HG02852 (cell line): ENCODE results near the gene WDR48.

Source experiments
- ATAC-seq: cut with Tn5 transposase; IDR thresholded peaks from one replicate; pipeline ENCODE4 v1.9.1; 2021; ENCODE audit warnings: mild to moderate bottlenecking, moderate library complexity; ENCODE audit not compliant: unreplicated experiment

WDR48 gene

GRCh38 chr3:39100500-39100886, 48.7 kb downstream of the WDR48 start:
- no peak for ATAC-seq

GRCh38 chr3:39101022-39101689, 49.3 kb downstream of the WDR48 start:
- ATAC-seq: peak; percentile 70

DNA sequence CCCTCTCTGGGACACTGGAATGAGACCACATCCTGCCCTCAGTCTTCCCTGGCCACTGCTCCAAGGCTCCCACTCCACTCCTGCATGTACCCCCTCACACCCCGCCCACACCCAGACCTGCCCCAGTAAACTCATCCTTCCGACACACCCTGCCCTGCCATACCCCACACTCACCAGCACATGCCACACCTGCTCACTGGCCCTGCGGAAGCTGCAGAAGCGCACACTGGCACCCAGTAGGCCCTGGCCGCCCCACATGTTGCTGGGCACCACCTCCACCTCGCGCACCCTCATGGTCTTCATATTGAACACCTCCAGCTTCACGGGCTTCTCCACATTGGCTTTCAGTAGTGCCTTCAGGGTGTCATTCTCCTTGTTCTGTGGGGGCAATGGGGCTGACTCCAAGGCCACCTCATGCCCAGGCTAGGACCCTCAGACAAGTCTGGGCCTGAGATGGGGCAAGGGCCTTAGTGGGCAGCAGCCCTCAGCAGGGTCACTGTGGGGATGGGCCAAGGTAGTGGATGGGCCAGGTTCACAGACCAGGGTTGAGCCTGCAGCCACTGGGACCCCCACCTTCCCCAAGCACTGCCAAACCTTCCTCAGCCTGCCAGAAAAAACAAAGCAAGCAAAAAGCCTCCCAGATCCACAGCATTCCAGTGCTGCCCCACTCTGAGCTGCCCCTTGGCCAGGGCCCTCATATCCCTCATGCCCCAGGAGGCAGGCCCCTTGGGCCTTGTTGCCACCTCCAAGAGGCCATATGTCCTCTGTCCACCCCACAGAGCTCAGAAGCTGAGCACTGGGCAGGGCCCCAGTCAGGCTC, 50.9 kb downstream of the WDR48 start:
- no peak for ATAC-seq

GRCh38 chr3:39103324-39103693, 51.5 kb downstream of the WDR48 start:
- ATAC-seq: no peak

GRCh38 chr3:39103791-39104552, 52.2 kb downstream of the WDR48 start:
- no peak for ATAC-seq

DNA sequence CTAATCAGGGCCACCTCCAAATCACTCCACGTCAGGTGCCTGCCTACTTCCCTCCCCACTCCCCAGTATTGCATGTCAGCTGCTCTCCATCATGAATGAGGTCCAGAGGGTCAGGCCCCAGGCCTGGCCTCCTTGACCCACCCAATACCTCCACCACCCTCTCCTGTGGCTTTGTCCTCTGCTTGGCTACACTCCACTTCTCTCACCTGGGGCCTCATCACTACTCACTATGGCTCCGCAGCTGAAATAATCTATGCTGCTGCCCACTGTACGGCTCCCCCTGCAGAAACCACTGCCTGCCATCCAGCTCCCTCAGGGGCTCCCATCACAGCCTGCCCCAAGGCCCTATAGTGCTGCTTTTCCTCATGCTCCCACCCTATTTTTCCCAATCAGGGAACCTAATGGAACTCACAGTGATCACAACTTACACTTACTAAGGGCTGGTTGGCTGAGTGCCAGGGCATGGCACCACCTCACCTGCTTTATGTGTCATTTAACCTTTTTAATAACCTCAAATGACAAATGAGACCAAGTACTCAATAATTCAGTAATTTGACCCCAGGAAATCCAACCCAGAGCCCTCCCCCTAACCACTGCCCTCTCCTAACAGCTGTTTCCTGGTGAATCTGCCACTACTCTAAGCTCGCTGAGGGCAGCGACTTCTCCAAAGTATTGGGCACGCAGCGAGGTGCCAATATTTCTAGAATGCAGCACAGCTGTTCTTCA, 53.3 kb downstream of the WDR48 start:
- no peak for ATAC-seq

DNA sequence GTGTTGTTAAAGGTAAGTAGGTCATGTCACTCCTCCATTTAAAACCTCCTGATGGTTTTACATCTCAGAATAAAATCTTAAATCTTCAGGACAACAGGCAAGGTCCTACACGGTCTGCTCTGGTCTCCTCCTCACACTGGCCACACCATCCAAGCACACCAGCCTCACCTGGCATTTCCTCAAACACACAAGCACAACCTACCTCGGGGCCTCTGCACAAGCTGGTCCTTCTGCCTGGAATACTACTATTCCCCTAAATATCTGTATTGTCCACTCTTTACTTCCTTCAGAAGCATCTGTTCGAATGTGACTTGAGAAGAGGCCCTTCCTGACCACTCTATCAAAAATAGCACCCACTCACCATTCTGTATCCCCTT, 53.9 kb downstream of the WDR48 start:
- no peak for ATAC-seq

DNA sequence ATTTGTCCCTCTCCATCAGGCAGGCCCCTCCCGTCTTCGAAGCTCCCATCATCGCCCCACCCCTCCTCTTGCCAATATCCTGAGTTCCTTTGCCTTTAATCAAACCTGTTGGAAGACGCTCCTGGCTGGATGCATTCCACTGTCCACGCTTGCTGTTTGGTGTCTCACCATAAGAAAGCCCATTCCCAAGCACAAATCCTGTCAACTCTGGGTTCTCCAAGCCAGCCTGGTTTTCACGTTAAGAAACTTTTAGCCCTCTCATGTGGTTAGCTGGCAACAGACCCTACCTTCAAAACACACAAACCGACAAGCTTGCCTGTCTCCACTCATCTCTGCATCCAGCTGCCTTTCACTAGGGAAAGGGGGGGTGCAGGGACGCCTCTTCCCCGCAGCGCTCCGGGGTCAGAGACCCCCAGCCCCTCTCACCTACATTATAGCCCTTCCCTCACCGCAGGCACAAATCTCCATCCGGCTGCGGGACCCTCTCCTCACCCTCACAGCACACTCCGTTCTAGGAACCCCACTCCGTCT, 54.5 kb downstream of the WDR48 start:
- no peak for ATAC-seq

DNA sequence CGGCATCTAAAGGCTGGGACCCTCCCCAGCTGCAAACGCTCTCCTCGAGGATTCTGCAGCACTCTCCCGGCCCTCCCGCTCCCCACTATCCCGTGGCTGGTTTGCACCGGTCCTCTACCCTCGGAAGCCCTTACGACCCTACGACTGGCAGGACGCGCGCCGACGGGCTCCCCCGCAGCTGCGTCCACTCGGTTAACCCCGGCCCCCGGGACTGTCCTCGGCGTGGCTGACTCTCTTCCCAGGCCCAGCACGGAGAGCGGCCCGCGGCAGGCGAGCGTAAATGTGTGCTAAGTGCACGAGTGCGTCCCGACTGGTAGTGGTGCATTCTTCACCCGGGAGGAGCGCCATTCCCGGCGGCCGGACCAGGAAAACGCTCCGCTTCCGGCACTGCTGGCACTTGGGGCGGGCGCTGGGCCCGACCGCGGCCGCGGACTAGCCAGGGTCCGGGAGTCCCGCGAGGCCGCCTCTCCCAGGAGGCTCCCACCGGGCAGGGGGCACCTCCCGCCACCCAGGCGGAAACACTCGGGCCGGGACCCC, 55.1 kb downstream of the WDR48 start:
- ATAC-seq: peak; percentile 12

DNA sequence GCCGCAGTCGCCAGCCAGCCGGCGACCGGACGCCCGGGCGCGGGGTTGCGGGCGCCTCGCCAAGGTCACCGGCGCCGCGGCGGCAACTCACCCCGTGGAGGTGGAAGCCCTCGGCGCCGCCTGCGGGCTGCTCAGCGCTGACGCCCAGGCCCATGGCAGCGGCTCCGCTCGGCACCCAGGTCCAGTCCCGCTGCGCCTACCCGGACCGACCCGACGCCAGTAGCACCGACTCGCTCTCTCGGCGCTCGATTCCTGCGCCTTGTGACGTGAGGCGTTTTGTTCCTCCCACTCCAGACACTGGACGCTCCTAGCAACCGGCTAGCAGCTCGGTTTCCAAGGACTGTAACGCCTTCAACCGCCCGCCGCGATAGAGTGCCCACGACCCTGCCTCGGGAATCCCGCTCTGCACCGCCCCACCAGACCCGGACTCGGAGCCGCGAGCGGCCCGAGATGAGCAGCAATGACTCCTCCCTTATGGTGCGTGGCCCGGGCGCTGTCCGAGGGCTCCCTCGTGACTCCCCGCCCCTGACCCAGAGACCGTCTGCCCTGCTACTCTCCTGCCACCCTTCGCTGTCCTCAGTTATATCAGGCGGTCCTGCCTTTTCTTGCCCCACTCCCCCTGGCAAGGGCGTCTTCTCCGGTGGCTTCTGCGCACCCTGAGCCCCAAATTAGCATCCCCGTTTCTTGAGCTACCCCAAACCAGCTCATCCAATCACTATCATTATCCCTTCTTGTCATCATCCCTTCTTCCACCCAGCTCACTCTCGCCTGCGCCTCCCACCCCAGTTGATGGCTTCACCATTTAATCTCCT, 55.8 kb downstream of the WDR48 start, which contains the start of the genes GORASP1 and TTC21A:
Gene GORASP1, minus strand, starts transcription at position 240 of the 812 bp plus-strand sequence. Its CDS starts 86 bp downstream, at position 154.
Gene TTC21A, plus strand, starts transcription at position 293 of the 812 bp plus-strand sequence. Its CDS starts 158 bp downstream, at position 451.
- peak; percentile 58 for ATAC-seq

DNA sequence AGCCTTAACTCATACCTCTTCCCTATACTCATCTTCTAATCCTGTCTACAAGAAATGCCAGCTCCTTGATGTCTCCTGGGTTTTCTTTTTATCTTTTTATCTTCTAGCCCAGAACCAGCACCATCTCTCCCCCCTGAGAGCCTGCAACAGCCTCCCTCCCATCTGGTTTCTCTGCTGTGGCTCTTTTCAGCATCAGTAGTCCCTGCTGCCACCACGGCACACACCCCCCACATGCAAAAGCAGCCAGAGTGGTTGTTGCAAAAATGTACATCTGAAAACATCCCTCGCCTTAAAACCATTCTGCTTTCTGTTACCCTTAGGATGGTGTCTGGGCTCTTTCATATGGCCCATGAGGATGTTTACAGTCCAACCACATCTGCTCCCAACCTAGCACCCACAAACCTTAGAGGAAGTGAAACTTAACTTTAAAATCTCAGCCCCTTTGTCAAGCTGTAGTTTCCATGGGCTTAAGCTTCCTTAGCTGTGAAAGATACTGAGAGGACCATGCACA, 56.4 kb downstream of the WDR48 start:
- ATAC-seq: peak; percentile 75

DNA sequence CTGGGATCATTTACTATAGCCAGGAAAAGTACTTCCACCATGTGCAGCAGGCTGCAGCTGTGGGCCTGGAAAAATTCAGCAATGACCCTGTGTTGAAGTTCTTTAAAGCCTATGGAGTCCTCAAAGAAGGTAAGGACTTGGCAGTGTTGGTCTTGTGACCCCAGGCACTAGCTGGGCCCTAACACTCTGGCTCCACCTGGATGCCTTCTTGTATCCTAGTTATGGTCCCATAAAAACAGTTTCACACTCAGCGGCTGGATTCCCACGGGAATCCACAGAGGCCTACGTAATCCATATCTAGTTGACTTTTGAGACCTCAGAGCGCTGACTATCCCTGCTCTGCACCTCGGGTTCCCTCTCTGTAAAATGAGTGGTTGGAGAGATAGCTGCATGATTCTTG, 57.3 kb downstream of the WDR48 start:
- ATAC-seq: no peak

- ATAC-seq: no peak
These were observed 58.3 kb downstream of the WDR48 start for GRCh38 chr3:39110041-39110639.

- no peak for ATAC-seq
These were observed 60.3 kb downstream of the WDR48 start for GRCh38 chr3:39112113-39112512.

- ATAC-seq: no peak
These were observed 60.7 kb downstream of the WDR48 start for GRCh38 chr3:39112535-39112934.

- no peak for ATAC-seq
These were observed 61.5 kb downstream of the WDR48 start for GRCh38 chr3:39113291-39113690.

DNA sequence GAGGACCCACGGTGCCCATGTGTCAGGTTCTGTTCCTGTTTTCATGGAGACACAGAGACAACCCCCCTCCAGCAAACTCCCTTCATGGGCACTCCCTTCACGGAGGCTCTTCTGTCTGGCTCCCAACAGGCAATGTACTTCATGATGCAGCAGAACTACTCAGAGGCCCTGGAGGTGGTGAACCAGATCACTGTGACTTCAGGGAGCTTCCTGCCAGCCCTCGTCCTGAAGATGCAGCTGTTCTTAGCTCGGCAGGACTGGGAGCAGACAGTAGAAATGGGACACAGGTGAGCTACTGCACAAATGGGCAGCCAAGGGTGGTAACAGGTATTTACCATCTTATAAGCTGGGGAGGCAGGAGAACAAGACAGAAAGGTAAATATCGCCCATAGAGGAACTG, 62.6 kb downstream of the WDR48 start:
- ATAC-seq: no peak

GRCh38 chr3:39115870-39116269, 64.1 kb downstream of the WDR48 start:
- ATAC-seq: no peak

GRCh38 chr3:39118079-39118478, 66.3 kb downstream of the WDR48 start:
- ATAC-seq: peak; percentile 51
